H9 (cell line): ENCODE results near the gene TNFSF8. TPM values are rescaled to one million over a fixed set of nuclear protein-coding genes. Genes with fewer than 3 reads are reported as not detected.

Experiments
- DNase-seq: peaks from one replicate; pipeline ENCODE4 v3.0.0-alpha.2; 2017
- H2AFZ ChIP-seq: one replicate; pipeline ENCODE4 v1.6.1; 2013; ENCODE audit warnings: mild to moderate bottlenecking, low read length, control low read depth, moderate library complexity
- H2AK5ac ChIP-seq: 2 replicates; pipeline ENCODE4 v1.6.1; 2013; ENCODE audit warnings: low read length, control low read depth, mixed read lengths; ENCODE audit not compliant: insufficient read length
- H2BK120ac ChIP-seq: one replicate; pipeline ENCODE4 v1.6.1; 2013; ENCODE audit warnings: low read depth, mild to moderate bottlenecking, low read length, control low read depth, inconsistent platforms; ENCODE audit not compliant: poor library complexity, severe bottlenecking
- H2BK12ac ChIP-seq: 2 replicates; pipeline ENCODE4 v1.6.1; 2013; ENCODE audit warnings: low read length, control low read depth, mixed read lengths, low read depth; ENCODE audit not compliant: insufficient read length
- H2BK15ac ChIP-seq: 2 replicates; pipeline ENCODE4 v1.6.1; 2013; ENCODE audit warnings: low read depth, low read length, control low read depth
- H2BK20ac ChIP-seq: one replicate; pipeline ENCODE4 v1.6.1; 2013; ENCODE audit warnings: low read depth, mild to moderate bottlenecking, low read length, control low read depth, inconsistent platforms; ENCODE audit not compliant: poor library complexity, severe bottlenecking
- H2BK5ac ChIP-seq: 2 replicates; pipeline ENCODE4 v1.6.1; 2013; ENCODE audit warnings: low read length, control low read depth, mixed read lengths; ENCODE audit not compliant: insufficient read length
- H3K14ac ChIP-seq: 2 replicates; pipeline ENCODE4 v1.6.1; 2013; ENCODE audit warnings: low read length, control low read depth; ENCODE audit not compliant: insufficient read depth
- H3K18ac ChIP-seq: 2 replicates; pipeline ENCODE4 v1.6.1; 2013; ENCODE audit warnings: low read depth, mild to moderate bottlenecking, mixed read lengths, low read length, control low read depth; ENCODE audit not compliant: insufficient read length
- H3K23ac ChIP-seq: 2 replicates; pipeline ENCODE4 v1.6.1; 2013; ENCODE audit warnings: low read length, control low read depth, mixed read lengths, low read depth; ENCODE audit not compliant: insufficient read length
- H3K23me2 ChIP-seq: 2 replicates; pipeline ENCODE4 v1.6.1; 2013; ENCODE audit warnings: low read depth, mild to moderate bottlenecking, mixed read lengths, low read length, control low read depth; ENCODE audit not compliant: insufficient read length, poor library complexity, severe bottlenecking
- H3K27ac ChIP-seq: 2 replicates; pipeline ENCODE4 v1.5.1; 2013; ENCODE audit warnings: low read length, control low read depth, mixed read lengths, low read depth; ENCODE audit not compliant: insufficient read length
- H3K27me3 ChIP-seq: 2 replicates; pipeline ENCODE4 v1.6.1; 2013; ENCODE audit warnings: low read length, control low read depth, inconsistent platforms; ENCODE audit not compliant: insufficient read depth
- H3K4ac ChIP-seq: 2 replicates; pipeline ENCODE4 v1.6.1; 2013; ENCODE audit warnings: low read depth, mild to moderate bottlenecking, control low read depth, inconsistent platforms, low read length, moderate library complexity
- H3K4me1 ChIP-seq: 2 replicates; pipeline ENCODE4 v1.6.1; 2013; ENCODE audit warnings: low read length, control low read depth, inconsistent platforms; ENCODE audit not compliant: insufficient read depth
- H3K4me2 ChIP-seq: 2 replicates; pipeline ENCODE4 v1.6.1; 2013; ENCODE audit warnings: low read length, control low read depth, mixed read lengths; ENCODE audit not compliant: insufficient read length, insufficient read depth
- H3K56ac ChIP-seq: 2 replicates; pipeline ENCODE4 v1.6.1; 2013; ENCODE audit warnings: low read depth, mild to moderate bottlenecking, mixed read lengths, low read length, control low read depth; ENCODE audit not compliant: insufficient read length
- H3K79me1 ChIP-seq: 2 replicates; pipeline ENCODE4 v1.6.1; 2013; ENCODE audit warnings: low read depth, mild to moderate bottlenecking, moderate library complexity, low read length, control low read depth, inconsistent platforms; ENCODE audit not compliant: insufficient read depth, poor library complexity, severe bottlenecking
- H3K79me2 ChIP-seq: 2 replicates; pipeline ENCODE4 v1.6.1; 2013; ENCODE audit warnings: low read length, control low read depth, inconsistent platforms; ENCODE audit not compliant: insufficient read depth
- H3K9ac ChIP-seq: 2 replicates; pipeline ENCODE4 v1.6.1; 2013; ENCODE audit warnings: low read length, control low read depth, mixed read lengths; ENCODE audit not compliant: insufficient read length; ENCODE audit errors: extremely low read depth
- H3K9me3 ChIP-seq: one replicate; pipeline ENCODE4 v1.6.1; 2013; ENCODE audit warnings: low read depth, low read length, inconsistent platforms; ENCODE audit not compliant: control insufficient read depth
- H3T11ph ChIP-seq: one replicate; pipeline ENCODE4 v1.6.1; 2013; ENCODE audit warnings: mild to moderate bottlenecking, low read length, control low read depth, inconsistent platforms
- H4K20me1 ChIP-seq: one replicate; pipeline ENCODE4 v1.6.1; 2013; ENCODE audit not compliant: control insufficient read depth, insufficient read length, insufficient read depth
- H4K5ac ChIP-seq: 2 replicates; pipeline ENCODE4 v1.6.1; 2013; ENCODE audit warnings: low read depth, mild to moderate bottlenecking, mixed read lengths, low read length, control low read depth; ENCODE audit not compliant: insufficient read length
- H4K8ac ChIP-seq: replicated peaks from 2 replicates; pipeline ENCODE4 v1.6.1; 2013; ENCODE audit warnings: low read length, control low read depth, mixed read lengths, low read depth; ENCODE audit not compliant: insufficient read length
- H4K91ac ChIP-seq: 2 replicates; pipeline ENCODE4 v1.6.1; 2013; ENCODE audit warnings: low read depth, mild to moderate bottlenecking, moderate library complexity, mixed read lengths, low read length, control low read depth; ENCODE audit not compliant: insufficient read length
- H3K27ac Mint-ChIP-seq, 3 experiments: 2 replicates in 2 of 3; 3 replicates in 1 of 3; pipeline ENCODE4 v1.8.0; 2020 to 2021; ENCODE audit warnings: mixed read lengths in 3 of 3, mild to moderate bottlenecking in 1 of 3, moderate library complexity in 1 of 3
- H3K27me3 Mint-ChIP-seq: 2 replicates; pipeline ENCODE4 v1.8.0; 2021; ENCODE audit warnings: low read depth, mild to moderate bottlenecking, moderate library complexity, mixed read lengths
- H3K36me3 Mint-ChIP-seq, 3 experiments: 2 replicates in 2 of 3; 3 replicates in 1 of 3; pipeline ENCODE4 v1.8.0; 2020 to 2021; ENCODE audit warnings: low read depth in 3 of 3, mixed read lengths in 3 of 3; ENCODE audit not compliant: insufficient read depth in 1 of 3
- H3K4me1 Mint-ChIP-seq, 2 experiments: 2 replicates each; pipeline ENCODE4 v1.8.0; 2020; ENCODE audit warnings: mixed read lengths in 2 of 2
- H3K4me3 Mint-ChIP-seq, 2 experiments: 2 replicates in 1 of 2; 3 replicates in 1 of 2; pipeline ENCODE4 v1.8.0; 2020 to 2021; ENCODE audit warnings: mild to moderate bottlenecking in 2 of 2, mixed read lengths in 2 of 2, moderate library complexity in 1 of 2
- H3K9me3 Mint-ChIP-seq, 2 experiments: 2 replicates in 1 of 2; 3 replicates in 1 of 2; pipeline ENCODE4 v1.8.0; 2020; ENCODE audit warnings: mild to moderate bottlenecking in 2 of 2, mixed read lengths in 2 of 2, moderate library complexity in 1 of 2
- CTCF ChIP-seq: fragments of 200-600 bp; sonication (generic); conservative IDR thresholded peaks from 3 replicates; pipeline ENCODE4 v1.8.0; 2021; ENCODE audit warnings: antibody characterized with exemption, mild to moderate bottlenecking
- WGBS: extraction: QIAGEN DNeasy Blood & Tissue Kit; methylation state at CpG from one replicate; pipeline ENCODE4 v1.1.7; 2013; ENCODE audit warnings: missing lambda C conversion rate, low lambda C conversion rate, mixed read lengths; ENCODE audit not compliant: insufficient read length; ENCODE audit errors: extremely low coverage; 5-methylcytosine and 5-hydroxymethylcytosine counted together
- total RNA-seq: library from RNA; stranded (reverse); gene quantifications from 2 replicates; pipeline ENCODE4 v1.2.1, GENCODE V29; 2021

The TNFSF8 gene
- total RNA-seq, 1 experiment from 2014 or later: not detected

GRCh38 chr9:114935119-114935518, 4.7 kb upstream of the TNFSF8 start:
- peaks cover 2 to 11% of the 10 kb centered on the region in 2 experiments; a peak in 2 of 4 replicates for H3K4me1 Mint-ChIP-seq
- no peak overlapping the region for H3K4me3 Mint-ChIP-seq
- no peak overlapping the region for H2AFZ ChIP-seq
- H3K9me3 ChIP-seq: no peaks in the 10 kb centered on the region
- H3K4me1 ChIP-seq: no peaks in the 10 kb centered on the region
- no peak overlapping the region for H3K27ac Mint-ChIP-seq
- H3K56ac ChIP-seq: no peak overlapping the region
- no peak overlapping the region for H2BK5ac ChIP-seq
- no peaks in the 10 kb centered on the region for H3K9me3 Mint-ChIP-seq
- no peak overlapping the region for H3K23ac ChIP-seq
- H3K9ac ChIP-seq: no peak overlapping the region
- no peak overlapping the region for H2BK12ac ChIP-seq
- H4K91ac ChIP-seq: no peak overlapping the region
- H2AK5ac ChIP-seq: no peak overlapping the region
- no peak overlapping the region for H4K5ac ChIP-seq
- no peaks in the 10 kb centered on the region for H3K79me2 ChIP-seq
- H4K8ac ChIP-seq: no peak overlapping the region
- no CpG with 5 or more reads among the region's 3 CpGs for WGBS
- no peak for DNase-seq
- no peaks in the 10 kb centered on the region for H4K20me1 ChIP-seq
- H3K18ac ChIP-seq: no peak overlapping the region
- no peak overlapping the region for H2BK120ac ChIP-seq
- H3K4me2 ChIP-seq: no peak overlapping the region
- no peak overlapping the region for H2BK15ac ChIP-seq
- H3K27ac ChIP-seq: no peak overlapping the region
- TF ChIP-seq CTCF: no peak
- H3K36me3 Mint-ChIP-seq: no peaks in the 10 kb centered on the region
- peaks cover 38% of the 10 kb centered on the region; the same call in 1 of the 2 replicates for H3K27me3 ChIP-seq
- no peak overlapping the region for H2BK20ac ChIP-seq
- peaks cover 100% of the 10 kb centered on the region for H3K27me3 Mint-ChIP-seq
- no peaks in the 10 kb centered on the region for H3K23me2 ChIP-seq
- no peak overlapping the region for H3K14ac ChIP-seq
- H3T11ph ChIP-seq: no peak overlapping the region
- H3K79me1 ChIP-seq: no peaks in the 10 kb centered on the region
- H3K4ac ChIP-seq: no peak overlapping the region
